SH-SY5Y (cell line): Measurements from ENCODE around the gene LRCOL1.

ENCODE experiments used
- GATA2 ChIP-seq: IDR thresholded peaks from 2 replicates; pipeline ENCODE4 v1.6.1; 2011; ENCODE audit warnings: mild to moderate bottlenecking, low read depth, low read length
- GATA3 ChIP-seq: IDR thresholded peaks from 2 replicates; pipeline ENCODE4 v1.6.1; 2011; ENCODE audit warnings: low read depth, mild to moderate bottlenecking, low read length, moderate library complexity

DNA sequence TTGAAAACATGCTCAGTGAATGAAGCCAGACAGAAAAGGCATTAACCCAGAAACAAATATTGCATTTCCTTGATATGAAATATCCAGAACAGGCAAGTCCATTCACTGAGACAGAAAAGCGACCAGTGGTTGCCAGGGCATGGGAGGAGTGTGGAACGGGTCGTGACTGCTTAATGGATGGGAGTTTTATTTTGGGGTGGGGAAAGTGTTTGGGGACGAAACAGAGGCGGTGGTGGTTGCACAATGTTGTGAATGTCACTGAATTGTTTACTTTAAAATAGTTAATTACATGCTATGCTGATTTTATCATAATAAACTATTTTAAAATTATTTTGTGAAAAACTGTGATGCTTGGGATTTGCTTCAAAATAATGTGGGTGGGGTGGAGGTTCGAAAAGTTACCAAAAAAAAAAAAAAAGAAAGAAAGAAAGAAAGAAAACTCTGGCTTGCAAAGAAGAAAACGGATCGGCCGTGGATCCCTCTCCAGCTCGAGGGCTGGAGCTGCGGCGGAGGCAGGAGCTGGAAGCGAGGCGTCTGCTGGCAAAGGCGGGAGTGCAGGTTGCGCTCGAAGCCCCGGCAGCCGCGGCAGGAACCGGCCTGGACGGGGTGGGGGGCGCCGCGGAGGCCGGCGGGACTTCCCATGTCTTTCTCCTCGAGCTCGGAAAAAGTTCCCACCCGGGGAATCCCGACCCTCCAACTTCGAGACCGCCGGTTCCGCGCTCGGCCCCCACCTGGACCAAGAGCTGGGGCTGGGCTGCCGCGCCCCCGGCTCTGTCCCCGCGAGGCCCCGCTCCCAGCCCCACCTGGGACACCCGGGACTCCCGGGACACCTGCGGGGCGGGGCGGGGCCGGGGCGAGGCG is 7.7 kb upstream of the LRCOL1 start:
- TF ChIP-seq GATA3, result no peak
- no peak for TF ChIP-seq GATA2
